ENCODE data around the gene NRF1.

The NRF1 gene

DNA sequence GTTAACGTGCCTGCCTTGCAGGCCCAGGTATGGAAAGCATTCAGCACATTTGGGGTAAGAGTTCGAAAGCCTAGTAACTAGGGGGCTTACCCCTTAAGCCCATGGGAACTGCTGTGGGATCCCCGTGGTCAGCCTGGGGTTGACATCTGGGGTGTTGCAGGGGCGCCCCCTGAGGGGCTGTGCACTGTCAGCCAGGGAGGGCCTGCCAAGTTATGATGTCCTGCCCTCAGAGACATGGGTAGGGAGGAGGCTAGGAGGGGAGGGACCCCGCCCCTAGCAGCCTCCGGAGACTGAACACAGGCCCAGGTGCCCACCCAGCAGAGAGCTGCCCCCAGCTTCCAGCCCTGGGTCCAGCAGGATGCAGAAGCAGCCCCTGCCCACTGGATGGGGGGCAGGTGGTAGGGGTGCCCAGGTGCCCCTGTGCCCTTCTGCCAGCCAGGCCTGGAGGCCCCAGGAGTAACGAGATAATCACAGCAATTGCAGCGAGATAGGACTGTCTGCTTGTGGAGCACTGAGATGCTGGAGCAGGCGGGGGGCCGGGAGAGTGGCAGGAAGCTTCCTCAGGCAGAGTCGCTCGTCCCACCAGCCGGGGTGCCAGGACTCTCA is 187.9 kb downstream of the NRF1 start:
- H3K4me3 ChIP-seq (replicated peaks; ENCODE audit: low read depth, low read length) = no peak overlapping the region
- no peak for DNase-seq (ENCODE audit: extremely low read depth, low read depth)
- TF ChIP-seq, protein P1, sequence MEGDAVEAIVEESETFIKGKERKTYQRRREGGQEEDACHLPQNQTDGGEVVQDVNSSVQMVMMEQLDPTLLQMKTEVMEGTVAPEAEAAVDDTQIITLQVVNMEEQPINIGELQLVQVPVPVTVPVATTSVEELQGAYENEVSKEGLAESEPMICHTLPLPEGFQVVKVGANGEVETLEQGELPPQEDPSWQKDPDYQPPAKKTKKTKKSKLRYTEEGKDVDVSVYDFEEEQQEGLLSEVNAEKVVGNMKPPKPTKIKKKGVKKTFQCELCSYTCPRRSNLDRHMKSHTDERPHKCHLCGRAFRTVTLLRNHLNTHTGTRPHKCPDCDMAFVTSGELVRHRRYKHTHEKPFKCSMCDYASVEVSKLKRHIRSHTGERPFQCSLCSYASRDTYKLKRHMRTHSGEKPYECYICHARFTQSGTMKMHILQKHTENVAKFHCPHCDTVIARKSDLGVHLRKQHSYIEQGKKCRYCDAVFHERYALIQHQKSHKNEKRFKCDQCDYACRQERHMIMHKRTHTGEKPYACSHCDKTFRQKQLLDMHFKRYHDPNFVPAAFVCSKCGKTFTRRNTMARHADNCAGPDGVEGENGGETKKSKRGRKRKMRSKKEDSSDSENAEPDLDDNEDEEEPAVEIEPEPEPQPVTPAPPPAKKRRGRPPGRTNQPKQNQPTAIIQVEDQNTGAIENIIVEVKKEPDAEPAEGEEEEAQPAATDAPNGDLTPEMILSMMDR (IDR thresholded peaks at IDR 0.05; ENCODE audit: low read depth, low read length, missing control alignments) = no peak

DNA sequence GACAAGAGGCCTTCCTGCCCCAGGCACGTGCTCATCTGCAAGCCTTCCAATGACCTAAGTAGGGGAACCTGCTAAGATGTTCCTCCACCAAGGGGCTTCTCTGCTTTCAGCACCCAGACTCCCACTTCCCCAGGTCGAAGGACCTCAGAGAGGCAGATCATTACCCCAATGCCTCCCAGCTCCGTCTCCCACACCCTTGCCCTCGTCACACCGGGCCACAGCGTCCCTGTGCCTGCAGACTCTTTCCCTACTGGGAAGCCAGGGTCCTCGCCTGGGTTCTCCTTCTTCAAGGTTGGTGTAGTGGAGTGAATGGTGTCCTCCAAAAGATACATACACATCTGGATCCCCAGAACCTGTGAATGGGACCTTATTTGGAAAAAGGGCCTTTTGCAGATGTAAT is 189.4 kb downstream of the NRF1 start:
- TF ChIP-seq, protein P1 (IDR thresholded peaks at IDR 0.05; ENCODE audit: low read depth, low read length, missing control alignments) = no peak
- H3K4me3 ChIP-seq (replicated peaks; ENCODE audit: low read depth, low read length) = no peak overlapping the region
- DNase-seq (ENCODE audit: extremely low read depth, low read depth) = no peak

DNA sequence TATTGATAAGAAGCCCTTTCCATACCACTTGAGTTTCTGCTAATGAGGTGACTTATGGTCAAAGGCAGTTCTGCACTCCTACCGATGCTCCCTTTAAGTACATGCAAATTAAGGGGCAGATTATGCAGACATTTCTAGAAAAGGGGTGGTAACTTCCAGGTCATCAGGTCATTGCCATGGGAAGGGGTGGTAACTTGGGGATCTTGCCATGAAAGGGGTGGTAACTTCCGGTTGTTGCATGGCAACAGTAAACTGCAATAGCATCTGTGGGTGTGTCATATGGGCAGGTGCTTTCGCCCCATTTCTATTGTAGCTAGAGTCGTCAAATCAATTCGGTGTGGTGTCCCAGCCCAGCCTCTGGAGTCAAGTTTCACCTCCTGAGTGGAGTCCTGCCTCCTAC is 190.4 kb downstream of the NRF1 start:
- H3K4me3 ChIP-seq (replicated peaks; ENCODE audit: low read depth, low read length) = no peak overlapping the region
- no peak for DNase-seq (ENCODE audit: extremely low read depth, low read depth)
- TF ChIP-seq, protein P1 (IDR thresholded peaks at IDR 0.05; ENCODE audit: low read depth, low read length, missing control alignments) = no peak

- no peak overlapping the region for H3K4me3 ChIP-seq (replicated peaks; ENCODE audit: low read depth, low read length)
- TF ChIP-seq, protein P1 (IDR thresholded peaks at IDR 0.05; ENCODE audit: low read depth, low read length, missing control alignments) = no peak
- DNase-seq (ENCODE audit: extremely low read depth, low read depth) = no peak
Observed at GRCh38 chr7:129803546-129804081, 192.1 kb downstream of the NRF1 start.

DNA sequence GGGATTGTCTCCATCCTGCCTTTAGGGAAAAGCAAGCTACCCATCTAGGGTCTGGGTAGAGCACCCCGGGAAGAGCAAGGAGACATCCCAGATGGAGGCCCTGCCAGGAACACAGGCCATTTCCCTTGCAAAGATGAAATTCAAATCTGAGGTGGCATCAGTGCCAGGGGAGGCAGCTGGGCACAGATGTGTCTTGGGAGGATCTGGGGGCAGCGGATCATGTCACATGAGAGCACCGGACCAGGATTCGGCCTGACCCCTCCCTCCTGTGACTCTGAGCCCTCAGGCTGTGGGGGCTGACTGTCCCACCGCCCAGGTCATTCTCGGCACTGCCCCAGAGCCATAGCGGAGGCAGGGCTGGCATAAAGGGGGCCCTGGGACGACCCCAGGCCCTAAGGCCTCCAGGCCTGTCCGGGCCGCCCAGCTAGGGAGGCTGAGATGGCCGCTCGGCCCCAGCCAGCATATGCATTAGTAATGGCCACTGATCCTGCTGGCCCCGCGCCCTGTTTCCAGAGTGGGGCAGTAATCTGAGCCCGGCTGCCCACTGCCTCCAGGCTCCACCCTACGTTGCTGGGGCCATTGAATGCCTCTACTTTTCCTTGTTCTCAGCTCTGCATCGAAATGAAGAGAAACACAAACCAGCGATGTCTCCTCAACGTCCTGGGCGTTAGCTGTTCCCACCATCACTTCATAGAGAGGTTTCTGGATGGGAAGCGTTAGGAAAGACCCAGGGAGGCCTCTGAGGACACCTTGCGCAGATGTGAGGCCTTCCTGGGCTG is 192.8 kb downstream of the NRF1 start:
- H3K4me3 ChIP-seq (replicated peaks; ENCODE audit: low read depth, low read length) = no peak overlapping the region
- TF ChIP-seq, protein P1 (IDR thresholded peaks at IDR 0.05; ENCODE audit: low read depth, low read length, missing control alignments) = no peak
- no peak for DNase-seq (ENCODE audit: extremely low read depth, low read depth)

GRCh38 chr7:129804890-129805719 is 193.6 kb downstream of the NRF1 start:
- TF ChIP-seq, protein P1 (IDR thresholded peaks at IDR 0.05; ENCODE audit: low read depth, low read length, missing control alignments) = no peak
- H3K4me3 ChIP-seq (replicated peaks; ENCODE audit: low read depth, low read length) = no peak overlapping the region
- DNase-seq (ENCODE audit: extremely low read depth, low read depth) = no peak
